Lung (tissue), 12 donors: ENCODE results near the gene GPR39. TPM values are rescaled to one million over a fixed set of nuclear protein-coding genes. Genes with fewer than 3 reads are reported as not detected.
A peak's percentile ranks its signal among the peaks of the same experiment; 100 is the strongest.

Source experiments
- ATAC-seq: fragments of 200-7000 bp; cut with Tn5 transposase; one replicate; pipeline ENCODE4 v1.9.1; 2020; ENCODE audit warnings: moderate number of reproducible peaks; ENCODE audit not compliant: insufficient read depth, low FRiP score
- DNase-seq, 3 donors: peaks; one replicate each; pipeline ENCODE4 v3.0.0-alpha.2; 2013 to 2017
- H3K27ac ChIP-seq, 2 donors: one replicate each; pipeline ENCODE4 v1.5.1; 2013; ENCODE audit warnings: mild to moderate bottlenecking in 2 of 2, moderate library complexity in 2 of 2, control low read depth in 1 of 2, inconsistent platforms in 1 of 2, low read depth in 1 of 2, low read length in 1 of 2
- H3K27me3 ChIP-seq, 3 donors: one replicate each; pipeline ENCODE4 v1.5.1; 2013; ENCODE audit warnings: low read length in 2 of 3; ENCODE audit not compliant: control insufficient read depth in 3 of 3, insufficient read depth in 3 of 3
- H3K36me3 ChIP-seq, 4 donors: one replicate each; pipeline ENCODE4 v1.5.1; 2013; ENCODE audit warnings: low read length in 4 of 4, mild to moderate bottlenecking in 1 of 4, moderate library complexity in 1 of 4; ENCODE audit not compliant: control insufficient read depth in 4 of 4, insufficient read depth in 4 of 4
- H3K4me1 ChIP-seq, 5 donors: one replicate each; pipeline ENCODE4 v1.5.1; 2013; ENCODE audit warnings: low read length in 5 of 5, mild to moderate bottlenecking in 2 of 5, moderate library complexity in 1 of 5; ENCODE audit not compliant: control insufficient read depth in 5 of 5, insufficient read depth in 5 of 5
- H3K4me3 ChIP-seq: one replicate; pipeline ENCODE4 v1.5.1; 2013; ENCODE audit warnings: mild to moderate bottlenecking, control low read depth, moderate library complexity
- H3K9ac ChIP-seq, 2 donors: one replicate each; pipeline ENCODE4 v1.5.1; 2013; ENCODE audit warnings: low read length in 2 of 2, control low read depth in 1 of 2; ENCODE audit not compliant: insufficient read depth in 1 of 2
- H3K9me3 ChIP-seq, 4 donors: one replicate each; pipeline ENCODE4 v1.5.1; 2013; ENCODE audit warnings: low read length in 3 of 4, mild to moderate bottlenecking in 1 of 4, moderate library complexity in 1 of 4; ENCODE audit not compliant: control insufficient read depth in 4 of 4, insufficient read depth in 3 of 4
- CTCF ChIP-seq: IDR thresholded peaks from 2 replicates; pipeline ENCODE4 v1.5.1; 2012; ENCODE audit warnings: mild to moderate bottlenecking; ENCODE audit errors: control extremely low read depth, extremely low read depth
- WGBS, 2 donors: extraction: QIAGEN DNeasy Blood & Tissue Kit; methylation state at CpG; one replicate each; pipeline ENCODE4 v1.1.7; 2013; 5-methylcytosine and 5-hydroxymethylcytosine counted together
- polyA plus RNA-seq, 2 donors: library from polyadenylated mRNA; stranded (reverse); fragments of 200-250 nt; gene quantifications; one replicate each; pipeline ENCODE4 v1.2.1, GENCODE V29; 2013
- total RNA-seq, 2 donors: library from RNA; depleted of rRNA in 1 of 2; stranded (reverse); fragments of >200 nt in 1 of 2; gene quantifications; one replicate each; pipeline ENCODE4 v1.2.1, GENCODE V29; 2014 to 2021
- donor health status: control.
- donor health status: control.
- donor health status: Bipolar disorder and iron deficiency.
- donor health status: healthy.
- donor health status: DM: yes; HTN: yes; CAD: no.

The GPR39 gene
- total and polyA plus RNA-seq, 4 donors, result 5.8 to 15.3 (median 11.1) TPM

DNA sequence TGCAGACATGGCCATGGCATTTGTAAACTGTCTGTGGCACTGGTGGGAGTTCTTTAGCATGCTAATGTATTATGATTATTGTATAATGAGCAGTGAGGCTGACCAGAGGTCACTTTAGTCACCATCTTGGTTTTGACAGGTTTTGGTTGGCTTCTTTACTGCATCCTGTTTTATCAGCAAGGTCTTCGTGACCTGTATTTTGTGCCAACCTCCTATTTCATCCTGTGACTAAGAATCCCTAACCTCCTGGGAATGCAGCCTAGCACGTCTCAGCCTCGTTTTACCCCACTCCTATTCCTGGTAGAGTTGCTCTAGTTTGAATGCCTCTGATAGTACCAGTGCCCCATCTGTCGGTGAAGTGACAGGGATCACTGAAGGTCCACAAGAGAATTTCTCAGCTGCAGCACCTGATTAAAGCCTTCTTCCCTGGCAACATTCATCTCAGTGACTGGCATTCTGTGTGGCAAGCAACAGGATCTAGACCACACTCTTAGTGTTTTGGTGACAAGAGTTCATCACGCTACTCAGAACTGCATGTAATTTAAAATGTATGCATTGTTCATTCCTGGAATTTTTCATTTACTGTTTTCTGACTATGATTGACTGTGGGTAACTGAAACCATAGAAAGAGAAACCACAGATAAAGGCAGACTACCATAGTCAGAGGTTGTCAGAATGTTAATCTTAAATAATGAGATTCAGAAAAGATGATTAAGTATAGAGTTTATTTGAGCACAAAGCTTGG, 43.0 kb upstream of the GPR39 start:
- Histone ChIP-seq H3K4me3 (no peak overlapping the region), H3K36me3 (no peaks in the 10 kb centered on the region), H3K9ac (no peak overlapping the region), H3K27ac (no peak overlapping the region), H3K9me3 (no peaks in the 10 kb centered on the region), H3K27me3 (no peaks in the 10 kb centered on the region), H3K4me1 (peaks cover 0 to 2% (median 0%) of the 10 kb centered on the region in 5 donors)
- no peak for DNase-seq
- 72 to 78% methylated on average over 5 of the region's 5 CpGs for WGBS, 2 donors
- no peak for ATAC-seq
- no peak for TF ChIP-seq CTCF

DNA sequence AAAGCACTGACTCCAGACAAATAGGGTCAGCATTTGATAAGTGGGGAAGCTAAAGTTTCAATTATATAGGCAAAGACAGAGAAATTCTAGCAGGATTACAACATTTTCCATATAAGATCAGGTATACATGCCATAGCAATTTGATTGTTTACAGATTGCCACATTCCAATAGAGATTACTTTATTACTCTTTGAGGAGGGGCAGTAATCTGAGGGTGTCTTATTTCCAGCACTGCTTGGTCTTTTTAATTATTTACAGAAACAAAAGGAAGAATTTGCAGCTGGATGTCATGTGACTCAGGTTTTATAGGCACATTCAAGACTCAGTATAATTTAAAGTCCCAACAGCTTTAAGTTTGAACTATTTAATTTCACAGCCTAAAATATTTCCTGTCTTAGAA, 42.5 kb upstream of the GPR39 start:
- DNase-seq, result no peak
- H3K9me3 ChIP-seq, result no peaks in the 10 kb centered on the region
- H3K4me3 ChIP-seq, result no peak overlapping the region
- no peak overlapping the region for H3K9ac ChIP-seq
- ATAC-seq, result no peak
- H3K36me3 ChIP-seq, result no peaks in the 10 kb centered on the region
- TF ChIP-seq CTCF, result no peak
- H3K27me3 ChIP-seq, result no peaks in the 10 kb centered on the region
- no peak overlapping the region for H3K27ac ChIP-seq
- peaks cover 0 to 2% (median 0%) of the 10 kb centered on the region in 5 donors for H3K4me1 ChIP-seq

DNA sequence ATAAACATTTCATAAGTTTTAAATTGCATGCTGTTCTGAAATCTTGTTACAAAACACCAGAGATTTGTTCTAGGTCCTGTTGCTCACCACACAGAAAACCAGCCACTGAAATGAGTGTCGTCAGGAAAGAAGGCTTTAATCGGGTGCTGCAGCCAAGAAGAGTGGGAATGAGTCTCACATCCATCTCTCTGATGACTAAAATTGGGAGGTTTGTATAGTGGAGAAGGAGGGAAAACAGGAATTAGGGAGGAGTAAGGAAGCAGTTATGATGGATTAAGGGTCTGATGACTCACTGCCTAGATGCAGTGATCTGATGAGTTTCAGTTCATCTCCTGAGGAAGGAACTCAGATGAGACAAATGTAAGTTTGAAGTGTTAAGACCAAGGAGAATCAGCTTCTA, 42.1 kb upstream of the GPR39 start:
- 68 to 73% methylated on average over 2 of the region's 2 CpGs for WGBS, 2 donors
- Histone ChIP-seq H3K9me3 (no peaks in the 10 kb centered on the region), H3K4me3 (no peak overlapping the region), H3K27me3 (no peaks in the 10 kb centered on the region), H3K9ac (no peak overlapping the region), H3K27ac (no peak overlapping the region), H3K4me1 (peaks cover 0 to 2% (median 0%) of the 10 kb centered on the region in 5 donors), H3K36me3 (no peaks in the 10 kb centered on the region)
- peak; percentile 58 for ATAC-seq
- DNase-seq, result no peak
- TF ChIP-seq CTCF, result no peak

DNA sequence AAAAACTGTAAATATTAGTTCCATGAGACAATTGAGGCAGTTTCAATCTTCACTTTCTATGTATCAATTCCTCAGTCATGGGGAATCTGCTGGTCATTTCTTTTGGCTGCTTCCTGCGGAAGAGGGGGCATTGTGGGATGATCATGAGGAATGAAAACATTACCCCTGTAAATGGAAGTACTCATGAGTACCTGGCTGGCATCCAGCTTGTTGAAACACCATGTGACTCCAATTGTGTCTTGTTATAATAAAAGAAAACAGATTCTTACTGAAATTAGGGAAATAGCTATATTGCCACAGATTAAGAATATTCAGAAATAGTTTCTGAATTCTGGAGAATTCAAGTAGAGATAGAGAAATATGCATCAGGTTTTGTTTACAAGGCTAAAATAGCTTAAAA, 41.6 kb upstream of the GPR39 start:
- H3K4me1 ChIP-seq, result peaks cover 0 to 2% (median 0%) of the 10 kb centered on the region in 5 donors
- no peaks in the 10 kb centered on the region for H3K36me3 ChIP-seq
- H3K9me3 ChIP-seq, result no peaks in the 10 kb centered on the region
- TF ChIP-seq CTCF, result no peak
- WGBS, 2 donors, result 73 to 81% methylated on average over 1 of the region's 1 CpG
- no peak for DNase-seq
- H3K9ac ChIP-seq, result no peak overlapping the region
- no peak for ATAC-seq
- no peaks in the 10 kb centered on the region for H3K27me3 ChIP-seq
- no peak overlapping the region for H3K27ac ChIP-seq
- no peak overlapping the region for H3K4me3 ChIP-seq
